ENCODE data around the gene MAP2K6. TPM values are rescaled to one million over a fixed set of nuclear protein-coding genes. Genes with fewer than 3 reads are reported as not detected.

The MAP2K6 gene
- total and polyA plus RNA-seq, 2 of the 8 experiments (the other 6 are each of a cell fraction or from before 2014, with no cell fraction given), result 11.0 to 44.1 TPM

DNA sequence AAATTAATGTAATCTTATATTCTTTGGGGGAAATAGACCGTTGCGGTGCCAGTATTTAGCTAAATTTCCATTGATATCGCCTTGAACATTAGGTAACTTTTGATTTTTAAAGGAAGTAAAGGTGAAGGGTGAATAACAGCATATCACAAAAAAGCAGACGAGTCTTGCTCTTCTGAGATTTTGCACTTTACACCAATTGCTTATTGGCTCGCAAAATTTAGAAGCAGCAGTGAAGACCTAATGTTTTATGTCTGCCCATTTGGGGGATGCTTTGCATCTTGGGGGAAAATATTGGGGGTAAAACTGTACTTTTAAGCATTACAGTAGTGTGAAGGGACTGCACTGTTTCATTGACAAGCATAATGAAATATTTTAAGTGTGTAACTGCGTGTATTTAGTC, 934 bp downstream of the MAP2K6 start:
- Histone ChIP-seq H2BK120ac (replicated peaks; ENCODE audit: low read depth, low read length) (no peak overlapping the region), H4K20me1 (replicated peaks in 1 of 2; ENCODE audit: control insufficient read depth in 1 of 2, insufficient read depth in 2 of 2, low read length in 2 of 2) (no peaks in the 10 kb centered on the region), H2BK15ac (ENCODE audit: low read length) (no peak overlapping the region), H3K79me1 (ENCODE audit: low read depth, low read length) (no peaks in the 10 kb centered on the region), H3K9me3 (ENCODE audit: insufficient read depth in 2 of 2, low read depth in 1 of 2, low read length in 1 of 2) (no peaks in the 10 kb centered on the region), H3K9ac (replicated peaks in 1 of 4; ENCODE audit: extremely low read depth in 1 of 4, low read depth in 3 of 4, low read length in 3 of 4) (peak overlapping the region in 1 of 4 experiments; percentile 25; a peak in 2 of 7 replicates), H3K4me2 (ENCODE audit: insufficient read depth in 1 of 2, low read depth in 2 of 2, low read length in 2 of 2) (peak overlapping the region; percentile 85 to 95), H3K4me3 (ENCODE audit: extremely low read depth in 1 of 4, insufficient read depth in 2 of 4, low read depth in 3 of 4, low read length in 4 of 4) (peak overlapping the region; percentile 72 to 85 (median 78)), H3K4ac (replicated peaks; ENCODE audit: insufficient read length, low read depth, low read length) (no peak overlapping the region), H3K14ac (ENCODE audit: insufficient read length) (no peak overlapping the region), H4K91ac (replicated peaks; ENCODE audit: insufficient read length, low read length) (no peak overlapping the region), H4K8ac (ENCODE audit: extremely low read depth, insufficient read depth, low read length) (no peak overlapping the region), H2AFZ (ENCODE audit: low read length) (no peak overlapping the region), H2BK20ac (ENCODE audit: low read length) (no peak overlapping the region), H3K79me2 (ENCODE audit: control insufficient read depth in 1 of 2, insufficient read depth in 2 of 2, low read length in 2 of 2) (peaks cover 0 to 55% of the 10 kb centered on the region in 2 experiments; a peak in 2 of 4 replicates), H3K27me3 (replicated peaks in 1 of 4; ENCODE audit: control insufficient read depth in 3 of 4, extremely low read depth in 1 of 4, insufficient read depth in 3 of 4, low read length in 3 of 4) (no peaks in the 10 kb centered on the region), H3K4me1 (replicated peaks in 1 of 4; ENCODE audit: control insufficient read depth in 3 of 4, insufficient read depth in 4 of 4, low read length in 3 of 4) (peaks cover 0 to 13% (median 2%) of the 10 kb centered on the region in 4 experiments; a peak in 5 of 7 replicates), H3K36me3 (ENCODE audit: control insufficient read depth in 2 of 4, insufficient read depth in 4 of 4, low read length in 3 of 4) (no peaks in the 10 kb centered on the region), H3K23ac (ENCODE audit: insufficient read length) (no peak overlapping the region), H2AK5ac (ENCODE audit: low read depth, low read length) (no peak overlapping the region), H4K5ac (ENCODE audit: insufficient read length, low read depth, low read length) (no peak overlapping the region), H3K23me2 (ENCODE audit: low read depth, low read length) (peaks cover 9% of the 10 kb centered on the region; the same call in 1 of the 2 replicates), H3K27ac (ENCODE audit: low read depth, low read length) (no peak overlapping the region), H2BK12ac (ENCODE audit: low read depth, low read length) (no peak overlapping the region), H2BK5ac (ENCODE audit: low read depth, low read length) (no peak overlapping the region), H3K18ac (ENCODE audit: extremely low read depth, low read length) (no peak overlapping the region), H3K56ac (replicated peaks; ENCODE audit: insufficient read length, low read depth, low read length) (no peak overlapping the region)
- DNase-seq (ENCODE audit: low read depth in 1 of 2, low spot score in 2 of 2) (no peak), FAIRE-seq (no peak)
- ChIA-PET CTCF (ENCODE audit: partially characterized antibody) (interaction anchor here (1.1 to 2.0 kb wide), 6 partner anchors 8 to 108 kb away, joined by 3 to 11 read pairs (median 4); no protein-coding TSS in a partner anchor), POLR2A (ENCODE audit: partially characterized antibody) (interaction anchor here (1.0 to 1.6 kb wide), 2 partner anchors 33 to 106 kb away, joined by 3 to 5 read pairs; no protein-coding TSS in a partner anchor)
- 46% methylated on average over 6 of the region's 6 CpGs; no CpG with 5 or more reads in 1 of the 2 experiments for WGBS, 2 experiments (ENCODE audit: extremely low coverage in 1 of 2, insufficient coverage in 1 of 2, insufficient read length in 1 of 2, insufficient replicate concordance in 2 of 2, low coverage in 1 of 2, low lambda C conversion rate in 2 of 2, missing lambda C conversion rate in 1 of 2)
- TF ChIP-seq SP1 (IDR thresholded peaks at IDR 0.05; ENCODE audit: low read depth, low read length) (no peak), HDAC6 (IDR thresholded peaks at IDR 0.05; ENCODE audit: low read depth, low read length) (no peak), TCF12 (IDR thresholded peaks at IDR 0.05; ENCODE audit: low read depth, low read length) (no peak), SP4 (IDR thresholded peaks at IDR 0.05; ENCODE audit: low read length) (no peak), NANOG (IDR thresholded peaks at IDR 0.05; ENCODE audit: insufficient read depth, low read depth, low read length, poor library complexity, severe bottlenecking) (no peak), EZH2 (IDR thresholded peaks at IDR 0.05; ENCODE audit: low read depth, low read length, severe bottlenecking) (no peak)

Measured in H1 (cell line).